Uterus (tissue), 4 donors: ENCODE data around the gene BRD3. TPM values are rescaled to one million over a fixed set of nuclear protein-coding genes. Genes with fewer than 3 reads are reported as not detected.
"Not testable (repeated sequence)": the region's sequence is repeated elsewhere in the genome, so short reads cannot be mapped to it uniquely, and the experiment has no call there.

Experiments
- DNase-seq, 2 donors: peaks; one replicate each; pipeline ENCODE4 v3.0.0-alpha.2; 2019 to 2020
- H3K27ac ChIP-seq, 2 donors: fragments of 200-600 bp; sonication (generic); 1 replicate in 1 of 2; 2 replicates in 1 of 2; pipeline ENCODE4 v1.5.1; 2016 to 2018
- H3K27me3 ChIP-seq, 2 donors: fragments of 200-600 bp; sonication (generic); one replicate each; pipeline ENCODE4 v1.5.1; 2018 to 2019; ENCODE audit warnings: control low read depth in 1 of 2
- H3K36me3 ChIP-seq, 2 donors: fragments of 200-600 bp; sonication (generic); one replicate each; pipeline ENCODE4 v1.5.1; 2019; ENCODE audit warnings: control low read depth in 1 of 2
- H3K4me1 ChIP-seq, 2 donors: fragments of 200-600 bp; sonication (generic); one replicate each; pipeline ENCODE4 v1.5.1; 2018 to 2019; ENCODE audit warnings: control low read depth in 1 of 2
- H3K4me3 ChIP-seq, 2 donors: fragments of 200-600 bp; sonication (generic); 1 replicate in 1 of 2; 2 replicates in 1 of 2; pipeline ENCODE4 v1.5.1; 2018 to 2019; ENCODE audit warnings: mild to moderate bottlenecking in 1 of 2
- H3K9me3 ChIP-seq, 2 donors: fragments of 200-600 bp; sonication (generic); one replicate each; pipeline ENCODE4 v1.5.1; 2019; ENCODE audit warnings: control low read depth in 1 of 2
- CTCF ChIP-seq, 4 experiments: fragments of 200-600 bp in 2 of 4; fragments of 450-650 bp in 2 of 4; sonication (generic) in 2 of 4; IDR thresholded peaks; one replicate each; pipeline ENCODE4 v1.5.1; 2016 to 2019; ENCODE audit warnings: antibody characterized with exemption in 4 of 4, mild to moderate bottlenecking in 2 of 4, moderate library complexity in 1 of 4
- POLR2A ChIP-seq, 2 donors: fragments of 450-650 bp; IDR thresholded peaks; one replicate each; pipeline ENCODE4 v1.6.1; 2016; ENCODE audit warnings: antibody characterized with exemption in 2 of 2, mild to moderate bottlenecking in 1 of 2, moderate library complexity in 1 of 2
- intact Hi-C: fragments of 100-400 bp; cut with DNase I; formaldehyde crosslinking; loops from one replicate; pipeline ENCODE4 v1.15.1; 2023; ENCODE audit warnings: low total_unique reads
- total RNA-seq, 4 donors: library from RNA; depleted of rRNA in 3 of 4; stranded (reverse); fragments of >200 nt in 3 of 4; gene quantifications; one replicate each; pipeline versions ENCODE4 v1.1.0 to v1.2.4, GENCODE V29; 2014 to 2023
- donor health status: DM: yes; HTN: yes; CAD: no.

The BRD3 gene
- 10 to 100 TPM in 3 of 4 donors, 1 to 10 TPM in 1; 7.2 to 85.0 (median 42.6) TPM for total RNA-seq

GRCh38 chr9:134067904-134068743, at the start of gene BRD3:
TSS of gene BRD3 (minus strand) at chr9:134068026. CDS start at chr9:134053477, 14,549 bp downstream.
- H3K4me1 ChIP-seq: peaks cover 8 to 15% of the 10 kb centered on the region in 2 donors
- DNase-seq: peak; percentile 80 to 82
- H3K27ac ChIP-seq: peak within 1 kb of the TSS; percentile 100
- no peaks in the 10 kb centered on the region for H3K9me3 ChIP-seq
- no peaks in the 10 kb centered on the region for H3K36me3 ChIP-seq
- H3K27me3 ChIP-seq: no peaks in the 10 kb centered on the region
- peak within 1 kb of the TSS; percentile 69 to 100 for H3K4me3 ChIP-seq
- TF ChIP-seq POLR2A (IDR thresholded peaks at IDR 0.05): peak; percentile 87 to 88
- peak in 1 of 4 experiments; percentile 12 for TF ChIP-seq CTCF (IDR thresholded peaks at IDR 0.05)
- intact Hi-C loops: no loop called here

- H3K27ac ChIP-seq: no peak overlapping the region
- no peaks in the 10 kb centered on the region for H3K4me1 ChIP-seq
- intact Hi-C loops: no loop called here
- no peak for TF ChIP-seq POLR2A (IDR thresholded peaks at IDR 0.05)
- no peak for TF ChIP-seq CTCF (IDR thresholded peaks at IDR 0.05)
- no peak for DNase-seq
- H3K36me3 ChIP-seq: no peaks in the 10 kb centered on the region
- no peak overlapping the region for H3K4me3 ChIP-seq
- H3K9me3 ChIP-seq: no peaks in the 10 kb centered on the region
- H3K27me3 ChIP-seq: no peaks in the 10 kb centered on the region
These were observed 44.7 kb upstream of the BRD3 start for GRCh38 chr9:134112561-134112960.

- Histone ChIP-seq H3K4me1 (no peaks in the 10 kb centered on the region), H3K9me3 (no peaks in the 10 kb centered on the region), H3K27me3 (no peaks in the 10 kb centered on the region), H3K36me3 (no peaks in the 10 kb centered on the region), H3K27ac (no peak overlapping the region), H3K4me3 (no peak overlapping the region)
- intact Hi-C loops: no loop called here
- no peak for DNase-seq
- TF ChIP-seq POLR2A (IDR thresholded peaks at IDR 0.05) (no peak), CTCF (IDR thresholded peaks at IDR 0.05) (no peak)
These were observed 43.2 kb upstream of the BRD3 start for GRCh38 chr9:134111064-134111463.

GRCh38 chr9:134103391-134103998, 35.7 kb upstream of the BRD3 start:
- no peaks in the 10 kb centered on the region for H3K36me3 ChIP-seq
- TF ChIP-seq POLR2A (IDR thresholded peaks at IDR 0.05) (no peak), CTCF (IDR thresholded peaks at IDR 0.05) (no peak)
- no peak overlapping the region for H3K4me3 ChIP-seq
- no peaks in the 10 kb centered on the region for H3K4me1 ChIP-seq
- H3K9me3 ChIP-seq: no peaks in the 10 kb centered on the region
- intact Hi-C loops: no loop called here
- no peaks in the 10 kb centered on the region for H3K27me3 ChIP-seq
- DNase-seq: no peak
- H3K27ac ChIP-seq: no peak overlapping the region

GRCh38 chr9:134101623-134102149, 33.9 kb upstream of the BRD3 start:
- Histone ChIP-seq H3K4me1 (no peaks in the 10 kb centered on the region), H3K27me3 (no peaks in the 10 kb centered on the region), H3K9me3 (no peaks in the 10 kb centered on the region), H3K4me3 (no peak overlapping the region), H3K36me3 (no peaks in the 10 kb centered on the region), H3K27ac (no peak overlapping the region)
- intact Hi-C loops: no loop called here
- DNase-seq: no peak
- TF ChIP-seq CTCF (IDR thresholded peaks at IDR 0.05) (no peak), POLR2A (IDR thresholded peaks at IDR 0.05) (no peak)

- intact Hi-C loops, H3K27ac ChIP-seq, H3K4me1 ChIP-seq, H3K4me3 ChIP-seq, H3K36me3 ChIP-seq, H3K27me3 ChIP-seq, DNase-seq, H3K9me3 ChIP-seq: not testable (repeated sequence)
These were observed 33.3 kb upstream of the BRD3 start for GRCh38 chr9:134101133-134101532.
